MV-4-11 (cell line): Measurements from ENCODE around the gene GPX4.

ENCODE experiments used
- DNase-seq: peaks from one replicate; lab custom pipeline; 2025; lab: John Stamatoyannopoulos, UW

GPX4 gene

GRCh38 chr19:1084024-1084868 is 19.5 kb upstream of the GPX4 start:
- DNase-seq, result no peak

- DNase-seq, result no peak
Measured at GRCh38 chr19:1085053-1085658, 18.6 kb upstream of the GPX4 start.

GRCh38 chr19:1085676-1086442 is 17.9 kb upstream of the GPX4 start:
- DNase-seq, result no peak

GRCh38 chr19:1086613-1087012 is 17.2 kb upstream of the GPX4 start:
- no peak for DNase-seq

DNA sequence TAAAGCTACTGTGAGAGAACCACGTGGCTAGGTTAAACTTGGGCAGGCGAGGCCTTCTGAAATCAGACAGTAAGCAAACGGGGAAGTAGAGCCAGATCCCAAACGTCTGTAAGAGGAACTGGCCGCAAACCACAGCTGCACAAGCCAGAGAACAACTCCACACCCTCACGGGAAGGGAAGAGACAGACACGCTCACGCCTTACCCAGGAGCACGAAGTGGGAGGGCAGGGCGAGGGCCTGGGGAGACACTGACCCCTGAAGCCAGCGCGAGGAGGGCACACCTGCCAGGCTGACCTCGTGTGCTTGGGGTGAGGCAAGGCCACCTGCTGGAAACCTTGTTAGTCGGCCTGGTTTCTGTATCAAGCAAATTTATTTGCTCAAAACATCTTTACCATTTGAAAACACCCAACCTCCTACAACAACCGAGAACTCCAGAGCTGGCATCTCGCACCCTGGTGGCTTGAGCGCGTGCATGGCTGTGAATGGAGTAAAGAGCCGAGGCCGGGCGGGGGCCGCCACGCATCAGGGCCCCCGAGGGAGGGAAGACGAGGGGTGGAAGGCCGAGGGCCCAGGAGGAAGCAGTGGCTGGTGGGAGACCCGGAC is 15.9 kb upstream of the GPX4 start:
- peak; percentile 99 for DNase-seq

DNA sequence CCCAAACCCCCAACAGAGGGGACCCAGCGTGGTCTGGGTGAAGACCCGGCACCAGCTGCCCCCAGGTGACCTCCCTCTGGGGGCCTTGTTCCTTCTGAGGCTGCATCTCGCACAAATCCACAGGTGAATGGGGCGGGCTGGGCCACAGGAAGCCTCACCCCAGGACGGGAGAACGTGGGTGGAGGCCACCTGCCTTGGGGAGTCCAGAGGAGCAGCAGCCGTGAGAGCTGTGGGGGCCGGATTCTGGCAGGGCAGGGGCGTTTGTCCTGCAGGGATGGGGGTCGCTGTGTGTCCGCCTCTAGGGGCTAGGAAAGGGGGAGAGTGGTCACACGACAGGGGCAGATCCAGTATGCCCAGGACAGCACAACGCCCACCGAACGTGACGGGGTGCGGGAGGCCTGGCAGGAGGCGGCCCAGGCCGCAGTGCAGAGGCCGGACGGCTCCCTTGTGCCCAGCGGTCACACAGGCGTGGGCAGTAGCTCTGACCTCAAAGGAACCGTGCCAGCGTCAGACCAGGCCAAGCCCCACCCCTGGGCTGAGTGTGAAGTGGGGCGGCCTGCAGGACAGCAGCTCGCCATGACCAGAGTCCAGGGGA is 15.3 kb upstream of the GPX4 start:
- no peak for DNase-seq

DNA sequence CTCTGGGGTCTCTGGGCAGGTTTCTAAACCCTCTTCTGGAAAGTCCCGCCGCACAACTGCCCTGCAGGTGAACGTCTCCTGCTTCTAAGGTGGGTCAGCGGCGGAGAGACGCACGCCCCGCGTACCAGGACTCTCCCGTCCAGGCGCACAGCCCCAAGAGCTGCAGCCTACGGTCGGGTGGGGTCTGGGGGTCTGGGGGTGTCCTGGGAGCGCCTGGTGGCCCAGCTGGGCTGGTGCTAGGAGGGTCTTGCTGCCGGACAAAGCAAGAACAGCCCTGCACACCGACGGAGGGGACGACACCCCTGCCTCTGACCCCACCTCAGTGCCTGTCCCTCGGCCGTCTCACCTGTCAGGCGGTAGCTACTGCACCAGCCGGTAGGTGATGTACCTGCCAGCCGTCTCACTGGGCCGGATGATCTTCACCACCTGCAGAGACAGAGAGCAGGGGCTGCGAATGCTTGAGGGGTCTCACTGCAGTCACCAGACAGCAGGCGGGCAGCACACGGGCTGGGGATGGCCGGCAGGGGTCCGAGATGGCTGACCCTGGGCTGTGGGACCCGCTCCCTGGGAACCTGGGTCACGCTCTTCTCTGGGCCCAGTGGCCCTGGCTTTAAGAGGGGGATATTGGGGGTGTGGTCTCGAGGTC is 14.5 kb upstream of the GPX4 start:
- no peak for DNase-seq

- no peak for DNase-seq
Measured at GRCh38 chr19:1089891-1090290, 13.9 kb upstream of the GPX4 start.

- DNase-seq, result no peak
Measured at GRCh38 chr19:1090731-1091543, 12.9 kb upstream of the GPX4 start.

DNA sequence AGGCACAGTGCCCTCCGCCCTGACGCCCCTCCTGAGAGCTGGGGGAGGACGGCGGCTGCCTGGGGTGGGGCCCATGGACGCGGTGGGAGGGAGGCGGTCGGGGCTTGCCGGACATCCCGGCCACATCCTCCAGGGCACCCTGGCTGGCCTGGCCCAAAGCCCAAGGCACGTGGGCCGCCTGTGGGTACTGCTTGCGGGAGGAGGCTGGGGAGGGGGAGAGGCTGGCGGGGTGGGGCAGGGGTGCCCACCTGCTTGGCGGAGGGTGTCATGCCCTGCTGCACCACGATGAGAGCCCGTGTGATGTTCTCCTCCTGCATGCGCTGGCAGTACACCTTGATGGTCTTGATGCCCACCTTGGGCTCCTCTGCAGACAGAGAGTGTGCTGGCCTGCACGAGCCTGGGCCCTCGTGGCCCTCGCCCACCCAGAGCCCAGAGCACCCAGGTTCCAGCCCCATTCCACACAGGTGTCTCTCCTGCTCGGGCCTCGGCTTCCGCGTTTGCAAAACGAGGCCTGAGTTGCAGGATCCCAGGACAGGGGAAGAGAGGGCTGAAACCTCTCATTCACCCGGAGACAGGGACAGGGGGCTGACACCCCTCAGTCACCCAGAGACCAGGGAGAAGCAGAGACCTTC is 12.1 kb upstream of the GPX4 start:
- no peak for DNase-seq

GRCh38 chr19:1093330-1093729 is 10.5 kb upstream of the GPX4 start:
- no peak for DNase-seq

GRCh38 chr19:1093811-1094553 is 9.8 kb upstream of the GPX4 start:
- peak; percentile 24 for DNase-seq

GRCh38 chr19:1094655-1094977 is 9.2 kb upstream of the GPX4 start:
- DNase-seq, result no peak

DNA sequence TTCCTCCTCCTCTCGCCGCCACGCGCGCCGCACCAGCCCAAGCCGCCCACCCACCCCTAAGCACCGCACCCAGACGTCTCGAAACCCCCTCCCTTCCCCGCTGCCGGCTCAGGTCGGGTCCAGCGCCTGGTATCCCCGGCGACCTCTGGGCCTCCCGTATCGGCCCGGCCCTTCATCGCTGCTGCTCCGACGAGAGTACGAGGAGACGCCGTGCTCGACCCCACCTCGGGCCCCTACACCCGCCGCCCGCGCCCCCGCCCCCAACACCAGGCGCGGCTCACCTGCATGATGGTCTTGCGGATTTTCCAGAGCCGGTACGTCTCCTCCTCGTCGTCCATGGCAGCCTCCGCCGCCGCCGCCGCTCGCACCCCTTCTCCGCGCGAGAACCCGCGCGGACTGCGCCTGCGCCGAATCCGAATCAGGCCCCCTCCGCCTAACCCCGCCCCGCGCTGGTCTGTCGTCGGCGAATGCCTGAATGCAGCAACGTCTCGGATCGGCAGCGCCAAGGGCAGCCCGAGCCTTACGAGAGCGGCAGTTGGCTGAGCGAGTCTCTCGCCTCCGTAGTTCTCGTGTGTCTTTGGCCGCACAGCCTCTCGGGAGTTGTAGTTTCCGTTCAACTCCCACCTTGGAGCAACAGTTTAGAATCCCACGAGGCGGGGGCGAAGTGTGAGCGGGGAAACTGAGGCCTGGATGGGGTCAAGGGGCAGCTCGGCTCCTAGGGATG is 8.7 kb upstream of the GPX4 start, which contains the start of gene POLR2E:
Gene POLR2E (minus strand): TSS at position 398 of the 724 bp plus-strand sequence. CDS start 60 bp downstream, at position 338.
- peak; percentile 98 for DNase-seq

- no peak for DNase-seq
Measured at GRCh38 chr19:1097810-1098176, 6.0 kb upstream of the GPX4 start.

- DNase-seq, result no peak
Measured at GRCh38 chr19:1098177-1099051, 5.4 kb upstream of the GPX4 start.

DNA sequence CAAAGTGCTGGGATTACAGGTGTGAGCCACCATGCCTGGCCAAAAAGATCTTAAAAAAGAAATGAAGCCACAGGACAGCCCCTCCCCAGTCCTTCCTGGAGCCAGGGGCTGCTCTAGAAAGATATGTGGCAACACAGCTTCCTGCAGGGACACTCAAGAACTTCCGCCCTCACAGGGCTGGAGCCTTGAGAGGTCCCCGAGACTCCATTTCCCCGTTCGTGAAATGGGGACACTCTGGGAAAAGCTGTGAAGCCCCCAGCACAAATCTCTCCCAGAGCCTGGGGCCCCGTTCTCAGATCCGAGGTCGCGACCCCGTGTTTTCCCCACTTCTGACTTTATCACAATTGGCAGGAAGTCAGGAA is 2.5 kb upstream of the GPX4 start:
- peak; percentile 81 for DNase-seq
